WTC11 (cell line): ENCODE results near the gene USF2. TPM values are rescaled to one million over a fixed set of nuclear protein-coding genes. Genes with fewer than 3 reads are reported as not detected.

Experiments
- ATAC-seq: fragments of 200-7000 bp; cut with Tn5 transposase; 2 replicates; pipeline ENCODE4 v1.10.0; 2021; ENCODE audit warnings: mild to moderate bottlenecking, moderate library complexity
- Bru-seq: library from RNA; stranded (reverse); fragments of 400-500 nt; gene quantifications from one replicate; lab custom pipeline; 2021; lab: Mats Ljungman, UMichigan
- CTCF ChIA-PET: fragments of 300-600 bp; sonication (Branson Sonifier 250); formaldehyde crosslinking; loops from one replicate; lab custom pipeline; 2021; ENCODE audit warnings: antibody characterized with exemption; lab: Charles Lee
- POLR2A ChIA-PET: fragments of 350-600 bp; sonication (Branson Sonifier 250); formaldehyde crosslinking; loops from one replicate; lab custom pipeline; 2021; ENCODE audit warnings: antibody characterized with exemption; lab: Charles Lee
- DNase-seq: peaks from one replicate; pipeline ENCODE4 v3.0.0; 2021; ENCODE audit warnings: low spot score
- H3K27ac Mint-ChIP-seq: 2 replicates; pipeline ENCODE4 v1.8.0; 2021; ENCODE audit warnings: mixed read lengths
- H3K27me3 Mint-ChIP-seq: 2 replicates; pipeline ENCODE4 v1.8.0; 2021; ENCODE audit warnings: low read depth, mild to moderate bottlenecking, moderate library complexity, mixed read lengths
- H3K36me3 Mint-ChIP-seq: 2 replicates; pipeline ENCODE4 v1.8.0; 2021; ENCODE audit warnings: mixed read lengths
- H3K4me1 Mint-ChIP-seq: 2 replicates; pipeline ENCODE4 v1.8.0; 2022; ENCODE audit warnings: mixed read lengths
- H3K4me3 Mint-ChIP-seq: 2 replicates; pipeline ENCODE4 v1.8.0; 2021; ENCODE audit warnings: mild to moderate bottlenecking, moderate library complexity, mixed read lengths
- H3K9me3 Mint-ChIP-seq: 2 replicates; pipeline ENCODE4 v1.8.0; 2021; ENCODE audit warnings: mixed read lengths
- CREB1 ChIP-seq: sonication (generic); formaldehyde crosslinking; IDR thresholded peaks from 2 replicates; pipeline ENCODE4 v1.8.0; 2023; ENCODE audit warnings: mild to moderate bottlenecking, missing genetic modification reagents
- ESRRA ChIP-seq: sonication (generic); formaldehyde crosslinking; IDR thresholded peaks from 2 replicates; pipeline ENCODE4 v1.8.1; 2022; ENCODE audit warnings: mild to moderate bottlenecking, missing genetic modification reagents, borderline replicate concordance
- FOXJ3 ChIP-seq: sonication (generic); formaldehyde crosslinking; IDR thresholded peaks from 2 replicates; pipeline ENCODE4 v1.9.0; 2021; ENCODE audit warnings: missing genetic modification reagents, mild to moderate bottlenecking, borderline replicate concordance
- FOXK1 ChIP-seq: sonication (generic); formaldehyde crosslinking; IDR thresholded peaks from 2 replicates; pipeline ENCODE4 v1.8.0; 2022; ENCODE audit warnings: mild to moderate bottlenecking, moderate library complexity, missing genetic modification reagents
- GTF2I ChIP-seq: fragments of 250-450 bp; sonication (Bioruptor Pico); conservative IDR thresholded peaks from 2 replicates; pipeline ENCODE4 v1.4.0; 2021; ENCODE audit warnings: mild to moderate bottlenecking
- IRF1 ChIP-seq: sonication (generic); formaldehyde crosslinking; IDR thresholded peaks from 2 replicates; pipeline ENCODE4 v1.8.0; 2023; ENCODE audit warnings: missing genetic modification reagents
- JAZF1 ChIP-seq: fragments of 250-450 bp; sonication (Bioruptor Pico); IDR thresholded peaks from 2 replicates; pipeline ENCODE4 v1.9.0; 2021; ENCODE audit warnings: moderate library complexity, mild to moderate bottlenecking, inconsistent platforms
- NR1H2 ChIP-seq: sonication (generic); formaldehyde crosslinking; IDR thresholded peaks from 2 replicates; pipeline ENCODE4 v1.9.0; 2021; ENCODE audit warnings: mild to moderate bottlenecking, moderate library complexity, missing genetic modification reagents
- NR3C1 ChIP-seq: sonication (generic); formaldehyde crosslinking; conservative IDR thresholded peaks from 2 replicates; pipeline ENCODE4 v1.8.1; 2023; ENCODE audit warnings: low read depth, mild to moderate bottlenecking, missing genetic modification reagents
- RELA ChIP-seq: sonication (generic); formaldehyde crosslinking; IDR thresholded peaks from 2 replicates; pipeline ENCODE4 v1.8.1; 2022; ENCODE audit warnings: missing genetic modification reagents, mild to moderate bottlenecking, borderline replicate concordance
- RORB ChIP-seq: fragments of 250-450 bp; sonication (Bioruptor Pico); IDR thresholded peaks from 2 replicates; pipeline ENCODE4 v1.9.0; 2021; ENCODE audit warnings: mild to moderate bottlenecking
- SMAD4 ChIP-seq: sonication (generic); formaldehyde crosslinking; IDR thresholded peaks from 2 replicates; pipeline ENCODE4 v1.8.0; 2022; ENCODE audit warnings: mild to moderate bottlenecking, missing genetic modification reagents
- TP53 ChIP-seq: sonication (generic); formaldehyde crosslinking; IDR thresholded peaks from 2 replicates; pipeline ENCODE4 v1.8.1; 2023; ENCODE audit warnings: mild to moderate bottlenecking, missing genetic modification reagents
- ZBTB21 ChIP-seq: sonication (generic); formaldehyde crosslinking; IDR thresholded peaks from 2 replicates; pipeline ENCODE4 v1.8.1; 2023; ENCODE audit warnings: mild to moderate bottlenecking, missing genetic modification reagents, borderline replicate concordance
- ZBTB43 ChIP-seq: sonication (generic); formaldehyde crosslinking; IDR thresholded peaks from 2 replicates; pipeline ENCODE4 v1.8.1; 2023; ENCODE audit warnings: mild to moderate bottlenecking, missing genetic modification reagents
- ZNF263 ChIP-seq: sonication (generic); formaldehyde crosslinking; IDR thresholded peaks from 2 replicates; pipeline ENCODE4 v1.8.1; 2022; ENCODE audit warnings: low read depth, mild to moderate bottlenecking, moderate library complexity, missing genetic modification reagents
- long read RNA-seq, 3 experiments: library from RNA in 1 of 3; library from capped mRNA in 1 of 3; library from polyadenylated mRNA in 1 of 3; unstranded in 2 of 3; stranded (forward) in 1 of 3; transcript quantifications; one replicate each; pipeline ENCODE4 v2.0.0, GENCODE V29; 2021
- total RNA-seq: library from RNA; stranded (reverse); gene quantifications from 3 replicates; pipeline ENCODE4 v1.2.3, GENCODE V29; 2021
- TF ChIP-seq, protein P1 (sequence below): sonication (generic); formaldehyde crosslinking; IDR thresholded peaks from 2 replicates; pipeline ENCODE4 v1.8.1; 2023; ENCODE audit warnings: mild to moderate bottlenecking, missing genetic modification reagents, moderate library complexity
- TF ChIP-seq, protein P2 (sequence below): sonication (generic); formaldehyde crosslinking; IDR thresholded peaks from 2 replicates; pipeline ENCODE4 v1.8.0; 2022; ENCODE audit warnings: mild to moderate bottlenecking, missing genetic modification reagents
- TF ChIP-seq, protein P3 (sequence below): fragments of 250-450 bp; sonication (Bioruptor Pico); conservative IDR thresholded peaks from 2 replicates; pipeline ENCODE4 v1.9.0; 2021; ENCODE audit warnings: mild to moderate bottlenecking
- TF ChIP-seq, protein P4 (sequence below): fragments of 250-450 bp; sonication (Bioruptor Pico); IDR thresholded peaks from 2 replicates; pipeline ENCODE4 v1.9.0; 2021; ENCODE audit warnings: moderate library complexity, mild to moderate bottlenecking, inconsistent platforms, borderline replicate concordance
- TF ChIP-seq, protein P5 (sequence below): sonication (generic); formaldehyde crosslinking; IDR thresholded peaks from 2 replicates; pipeline ENCODE4 v1.8.0; 2023; ENCODE audit warnings: mild to moderate bottlenecking, missing genetic modification reagents

USF2 gene
- total RNA-seq (109 to 127 TPM (median 120 TPM) in 3 replicates), Bru-seq, nascent RNA (percentile 65 among the genes with signal in this experiment)
- long read RNA-seq, experiment 1, partial matches to known transcripts: 17 of 38 reads
- long read RNA-seq, experiment 1, other reads (novel, unspliced or antisense): 6 of 38 reads
- long read RNA-seq, experiment 2, transcript USF2-214 (3 exons, 848 nt): minor isoform, 6 of 151 reads
- long read RNA-seq, experiment 2, transcript USF2-206 (2 exons, 2,742 nt): minor isoform, 7 of 151 reads
- long read RNA-seq, experiment 2, transcript USF2-201 (10 exons, 1,634 nt): major isoform, 50 of 151 reads
- long read RNA-seq, experiment 2, transcript USF2-202 (9 exons, 1,523 nt): minor isoform, 26 of 151 reads
- long read RNA-seq, experiment 2, partial matches to known transcripts: 33 of 151 reads
- long read RNA-seq, experiment 2, other reads (novel, unspliced or antisense): 26 of 151 reads
- long read RNA-seq, experiment 3, partial matches to known transcripts: 2 of 3 reads
- long read RNA-seq, experiment 3, other reads (novel, unspliced or antisense): 0 of 3 reads

DNA sequence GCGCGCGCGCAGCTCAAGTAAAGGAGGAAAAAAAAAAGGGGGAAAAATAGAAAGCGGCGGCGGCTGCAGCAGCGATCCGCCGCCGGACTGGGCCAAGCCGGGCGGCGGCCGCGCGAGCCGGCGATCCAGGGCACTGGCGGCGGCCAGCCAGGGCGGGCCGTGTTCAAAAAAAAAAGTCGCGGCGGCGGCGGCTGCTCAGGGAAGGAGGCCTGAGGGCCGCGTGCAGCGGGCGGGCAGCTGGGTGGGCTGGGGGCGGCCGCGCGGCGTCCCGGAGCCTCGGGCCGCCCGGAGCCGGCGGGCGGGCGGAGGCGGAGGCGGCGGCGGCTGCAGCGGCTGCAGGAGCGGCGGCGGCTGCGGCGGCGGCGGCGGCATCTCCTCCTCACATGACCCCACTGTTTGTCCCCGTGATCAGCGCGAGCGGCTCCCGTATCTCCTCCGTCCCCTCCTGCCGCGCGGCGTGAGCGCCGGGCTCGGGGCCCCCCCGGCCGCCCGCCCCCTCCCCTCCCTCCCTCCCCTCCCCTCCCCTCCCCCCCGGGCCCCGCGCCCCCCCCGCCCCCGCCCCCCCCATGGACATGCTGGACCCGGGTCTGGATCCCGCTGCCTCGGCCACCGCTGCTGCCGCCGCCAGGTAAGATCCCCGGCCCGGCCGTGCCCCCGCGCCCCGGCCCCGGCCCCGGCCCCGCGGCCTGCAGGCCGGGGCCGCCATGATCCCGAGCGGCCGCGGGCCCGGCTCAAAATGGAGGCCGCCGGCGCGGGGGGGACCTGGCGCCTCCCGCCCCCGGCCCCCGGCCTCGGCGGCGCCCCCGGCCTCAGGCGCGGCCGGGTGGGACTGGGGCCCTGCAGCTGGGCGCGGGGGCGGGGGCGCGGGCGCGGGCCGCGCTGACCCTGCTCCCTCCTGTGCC lies at the start of gene USF2:
Gene USF2, plus strand, starts transcription at position 427 of the 902 bp plus-strand sequence. Its CDS starts 140 bp downstream, at position 567.
- H3K9me3 Mint-ChIP-seq: no peaks in the 10 kb centered on the region
- peaks cover 44% of the 10 kb centered on the region for H3K36me3 Mint-ChIP-seq
- ChIA-PET CTCF (interaction anchor here (0.6 to 1.5 kb wide), 18 partner anchors 11 to 379 kb away, joined by 3 to 12 read pairs (median 4); partner anchors contain the start of genes COX6B1 and FFAR3), POLR2A (interaction anchor here (0.6 to 1.6 kb wide), 2 partner anchors 7 to 450 kb away, joined by 3 read pairs; no protein-coding TSS in a partner anchor)
- TF ChIP-seq, protein P1, sequence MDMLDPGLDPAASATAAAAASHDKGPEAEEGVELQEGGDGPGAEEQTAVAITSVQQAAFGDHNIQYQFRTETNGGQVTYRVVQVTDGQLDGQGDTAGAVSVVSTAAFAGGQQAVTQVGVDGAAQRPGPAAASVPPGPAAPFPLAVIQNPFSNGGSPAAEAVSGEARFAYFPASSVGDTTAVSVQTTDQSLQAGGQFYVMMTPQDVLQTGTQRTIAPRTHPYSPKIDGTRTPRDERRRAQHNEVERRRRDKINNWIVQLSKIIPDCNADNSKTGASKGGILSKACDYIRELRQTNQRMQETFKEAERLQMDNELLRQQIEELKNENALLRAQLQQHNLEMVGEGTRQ (CRISPR knock-in tag): peak; percentile 87
- TF ChIP-seq NR3C1 (CRISPR knock-in tag) (no peak), SMAD4 (CRISPR knock-in tag) (no peak), FOXK1 (CRISPR knock-in tag) (peak; percentile 93; the same call in 1 of the 2 replicates), RELA (CRISPR knock-in tag) (no peak)
- TF ChIP-seq, protein P2, sequence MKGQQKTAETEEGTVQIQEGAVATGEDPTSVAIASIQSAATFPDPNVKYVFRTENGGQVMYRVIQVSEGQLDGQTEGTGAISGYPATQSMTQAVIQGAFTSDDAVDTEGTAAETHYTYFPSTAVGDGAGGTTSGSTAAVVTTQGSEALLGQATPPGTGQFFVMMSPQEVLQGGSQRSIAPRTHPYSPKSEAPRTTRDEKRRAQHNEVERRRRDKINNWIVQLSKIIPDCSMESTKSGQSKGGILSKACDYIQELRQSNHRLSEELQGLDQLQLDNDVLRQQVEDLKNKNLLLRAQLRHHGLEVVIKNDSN (CRISPR knock-in tag): peak; percentile 80
- H3K27ac Mint-ChIP-seq: peak within 1 kb of the TSS; percentile 97
- peak within 1 kb of the TSS; percentile 84 for H3K4me3 Mint-ChIP-seq
- peaks cover 7% of the 10 kb centered on the region for H3K4me1 Mint-ChIP-seq
- no peaks in the 10 kb centered on the region for H3K27me3 Mint-ChIP-seq
- peak; percentile 1; the same call in 1 of the 2 replicates for ATAC-seq
- DNase-seq: peak; percentile 56

- Mint-ChIP-seq H3K4me3 (no peak overlapping the region), H3K27ac (no peak overlapping the region), H3K9me3 (peaks cover 46% of the 10 kb centered on the region), H3K4me1 (peaks cover 17% of the 10 kb centered on the region), H3K27me3 (peaks cover 13% of the 10 kb centered on the region), H3K36me3 (peaks cover 12% of the 10 kb centered on the region)
- ChIA-PET POLR2A (no interaction called here), CTCF (interaction anchor here (0.9 kb wide), 1 partner anchor 175 kb away, joined by 5 read pairs; no protein-coding TSS in a partner anchor)
- ATAC-seq (no peak), DNase-seq (no peak)
- no peak for TF ChIP-seq NR1H2 (CRISPR knock-in tag)
- no peak for TF ChIP-seq ZBTB43 (CRISPR knock-in tag)
- TF ChIP-seq RORB: no peak
- TF ChIP-seq IRF1 (CRISPR knock-in tag): no peak
- no peak for TF ChIP-seq ZBTB21 (CRISPR knock-in tag)
- TF ChIP-seq CREB1 (CRISPR knock-in tag): no peak
- TF ChIP-seq FOXK1 (CRISPR knock-in tag): no peak
- TF ChIP-seq, protein P3, sequence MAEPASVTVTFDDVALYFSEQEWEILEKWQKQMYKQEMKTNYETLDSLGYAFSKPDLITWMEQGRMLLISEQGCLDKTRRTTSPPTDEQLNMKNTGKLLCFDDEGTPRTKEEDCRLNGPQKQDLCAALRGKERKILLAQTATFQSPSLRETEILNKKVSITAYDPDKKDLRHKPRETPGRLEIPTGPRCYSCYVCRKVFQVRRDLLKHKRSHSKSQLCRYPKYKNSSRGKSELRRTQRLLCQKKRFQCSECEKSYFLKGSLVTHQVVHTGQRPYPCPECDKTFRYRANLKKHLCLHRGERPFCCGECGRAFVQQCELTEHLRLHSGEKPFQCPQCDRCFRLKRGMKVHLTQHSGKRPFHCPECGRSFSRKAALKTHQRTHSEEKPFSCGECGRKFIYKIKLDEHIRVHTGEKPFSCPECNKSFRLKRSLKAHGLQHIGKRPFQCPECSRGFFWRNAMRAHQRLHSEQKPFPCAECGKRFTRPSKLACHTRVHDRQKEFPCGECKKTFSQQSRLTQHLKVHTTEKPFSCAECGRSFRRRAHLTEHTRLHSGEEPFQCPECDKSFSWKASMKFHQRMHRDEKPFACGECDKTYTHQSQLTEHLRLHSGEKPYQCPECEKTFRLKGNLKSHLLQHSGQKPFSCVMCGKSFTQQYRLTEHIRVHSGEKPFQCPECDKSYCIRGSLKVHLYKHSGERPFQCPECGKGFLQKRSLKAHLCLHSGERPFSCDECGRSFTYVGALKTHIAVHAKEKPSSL (CRISPR knock-in tag): no peak
- TF ChIP-seq ZNF263 (CRISPR knock-in tag): no peak
- no peak for TF ChIP-seq ESRRA (CRISPR knock-in tag)
- TF ChIP-seq, protein P4, sequence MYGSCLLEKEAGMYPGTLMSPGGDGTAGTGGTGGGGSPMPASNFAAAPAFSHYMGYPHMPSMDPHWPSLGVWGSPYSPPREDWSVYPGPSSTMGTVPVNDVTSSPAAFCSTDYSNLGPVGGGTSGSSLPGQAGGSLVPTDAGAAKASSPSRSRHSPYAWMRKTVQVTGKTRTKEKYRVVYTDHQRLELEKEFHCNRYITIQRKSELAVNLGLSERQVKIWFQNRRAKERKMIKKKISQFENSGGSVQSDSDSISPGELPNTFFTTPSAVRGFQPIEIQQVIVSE (CRISPR knock-in tag): no peak
- TF ChIP-seq, protein P5, sequence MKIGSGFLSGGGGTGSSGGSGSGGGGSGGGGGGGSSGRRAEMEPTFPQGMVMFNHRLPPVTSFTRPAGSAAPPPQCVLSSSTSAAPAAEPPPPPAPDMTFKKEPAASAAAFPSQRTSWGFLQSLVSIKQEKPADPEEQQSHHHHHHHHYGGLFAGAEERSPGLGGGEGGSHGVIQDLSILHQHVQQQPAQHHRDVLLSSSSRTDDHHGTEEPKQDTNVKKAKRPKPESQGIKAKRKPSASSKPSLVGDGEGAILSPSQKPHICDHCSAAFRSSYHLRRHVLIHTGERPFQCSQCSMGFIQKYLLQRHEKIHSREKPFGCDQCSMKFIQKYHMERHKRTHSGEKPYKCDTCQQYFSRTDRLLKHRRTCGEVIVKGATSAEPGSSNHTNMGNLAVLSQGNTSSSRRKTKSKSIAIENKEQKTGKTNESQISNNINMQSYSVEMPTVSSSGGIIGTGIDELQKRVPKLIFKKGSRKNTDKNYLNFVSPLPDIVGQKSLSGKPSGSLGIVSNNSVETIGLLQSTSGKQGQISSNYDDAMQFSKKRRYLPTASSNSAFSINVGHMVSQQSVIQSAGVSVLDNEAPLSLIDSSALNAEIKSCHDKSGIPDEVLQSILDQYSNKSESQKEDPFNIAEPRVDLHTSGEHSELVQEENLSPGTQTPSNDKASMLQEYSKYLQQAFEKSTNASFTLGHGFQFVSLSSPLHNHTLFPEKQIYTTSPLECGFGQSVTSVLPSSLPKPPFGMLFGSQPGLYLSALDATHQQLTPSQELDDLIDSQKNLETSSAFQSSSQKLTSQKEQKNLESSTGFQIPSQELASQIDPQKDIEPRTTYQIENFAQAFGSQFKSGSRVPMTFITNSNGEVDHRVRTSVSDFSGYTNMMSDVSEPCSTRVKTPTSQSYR (CRISPR knock-in tag): no peak
- no peak; the same call in 1 of the 2 replicates for TF ChIP-seq GTF2I (CRISPR knock-in tag)
- TF ChIP-seq FOXJ3 (CRISPR knock-in tag): no peak
- no peak for TF ChIP-seq JAZF1 (CRISPR knock-in tag)
- no peak for TF ChIP-seq TP53
Measured at GRCh38 chr19:35219008-35219407, 49.8 kb upstream of the USF2 start.
